ENCODE measurements around the gene SESN2. TPM values are rescaled to one million over a fixed set of nuclear protein-coding genes. Genes with fewer than 3 reads are reported as not detected.

The SESN2 gene
- total RNA-seq: 35.4 and 42.1 TPM in 2 replicates

GRCh38 chr1:28259252-28259933 is at the start of gene SESN2:
SESN2 (plus strand) TSS chr1:28259518; CDS start chr1:28259848, 330 bp downstream.
- DNase-seq (ENCODE audit: low read depth): peak; percentile 95

- DNase-seq (ENCODE audit: low read depth): no peak
Measured at GRCh38 chr1:28209700-28210099, 49.6 kb upstream of the SESN2 start.

- no peak for DNase-seq (ENCODE audit: low read depth)
Measured at GRCh38 chr1:28213315-28213714, 46.0 kb upstream of the SESN2 start.

GRCh38 chr1:28229089-28229488 is 30.2 kb upstream of the SESN2 start:
- DNase-seq (ENCODE audit: low read depth): no peak

GRCh38 chr1:28229996-28230395 is 29.3 kb upstream of the SESN2 start:
- no peak for DNase-seq (ENCODE audit: low read depth)

GRCh38 chr1:28232558-28233263 is 26.6 kb upstream of the SESN2 start, which contains the start of gene DNAJC8:
DNAJC8 (minus strand) TSS chr1:28233029; CDS start chr1:28232998, 31 bp downstream.
- DNase-seq (ENCODE audit: low read depth): peak; percentile 90

GRCh38 chr1:28233264-28233606 is 26.1 kb upstream of the SESN2 start:
- DNase-seq (ENCODE audit: low read depth): no peak

- DNase-seq (ENCODE audit: low read depth): peak; percentile 97
Measured at GRCh38 chr1:28235755-28236655, 23.3 kb upstream of the SESN2 start, which contains the start of gene ATP5IF1. ATP5IF1 (plus strand) TSS chr1:28236124; CDS start chr1:28236184, 60 bp downstream.

- DNase-seq (ENCODE audit: low read depth): no peak
Measured at GRCh38 chr1:28236656-28237322, 22.5 kb upstream of the SESN2 start.

GRCh38 chr1:28239004-28239403 is 20.3 kb upstream of the SESN2 start:
- no peak for DNase-seq (ENCODE audit: low read depth)

GRCh38 chr1:28240024-28240423 is 19.3 kb upstream of the SESN2 start:
- DNase-seq (ENCODE audit: low read depth): no peak

GRCh38 chr1:28241638-28242241 is 17.6 kb upstream of the SESN2 start:
- peak; percentile 43 for DNase-seq (ENCODE audit: low read depth)

GRCh38 chr1:28243685-28244311 is 15.5 kb upstream of the SESN2 start:
- DNase-seq (ENCODE audit: low read depth): peak; percentile 90

- no peak for DNase-seq (ENCODE audit: low read depth)
Measured at GRCh38 chr1:28244549-28245251, 14.6 kb upstream of the SESN2 start.

GRCh38 chr1:28246427-28246832 is 12.9 kb upstream of the SESN2 start:
- peak; percentile 75 for DNase-seq (ENCODE audit: low read depth)

- no peak for DNase-seq (ENCODE audit: low read depth)
Measured at GRCh38 chr1:28247612-28248272, 11.6 kb upstream of the SESN2 start.

- peak; percentile 73 for DNase-seq (ENCODE audit: low read depth)
Measured at GRCh38 chr1:28248273-28249012, 10.9 kb upstream of the SESN2 start.

- DNase-seq (ENCODE audit: low read depth): peak; percentile 95
Measured at GRCh38 chr1:28249013-28249865, 10.1 kb upstream of the SESN2 start.
